Activated effector memory CD4-positive, alpha-beta T cell treated with Interleukin-2 at 50 U/mL for 16 hours (primary cell): ENCODE data around the gene NCKAP5.
"Not testable (repeated sequence)": the region's sequence is repeated elsewhere in the genome, so short reads cannot be mapped to it uniquely, and the experiment has no call there.

Experiments
- DNase-seq: peaks from one replicate; pipeline ENCODE4 v3.0.0-alpha.2; 2020

The NCKAP5 gene

GRCh38 chr2:133248264-133248663, 320.0 kb downstream of the NCKAP5 start:
- no peak for DNase-seq

GRCh38 chr2:133247631-133248030, 320.6 kb downstream of the NCKAP5 start:
- DNase-seq: no peak

DNA sequence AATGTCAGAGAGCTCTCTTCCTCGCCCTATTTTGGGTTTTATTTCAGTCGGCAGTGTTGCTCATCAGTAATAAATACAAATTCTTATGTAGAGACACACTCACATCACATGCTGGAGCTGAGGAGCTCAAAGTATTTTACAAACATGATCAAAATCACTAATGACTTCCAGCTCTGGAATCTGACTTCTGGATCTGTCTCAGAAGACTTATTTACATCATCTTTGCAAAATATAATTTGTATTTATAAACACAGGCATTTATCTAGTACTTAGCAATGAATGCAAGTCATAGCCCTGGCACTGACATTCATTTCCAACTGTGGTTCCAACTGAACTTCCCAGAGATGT, 327.1 kb downstream of the NCKAP5 start:
- no peak for DNase-seq

- DNase-seq: no peak
Measured at GRCh38 chr2:133240491-133241223, 327.6 kb downstream of the NCKAP5 start.

DNA sequence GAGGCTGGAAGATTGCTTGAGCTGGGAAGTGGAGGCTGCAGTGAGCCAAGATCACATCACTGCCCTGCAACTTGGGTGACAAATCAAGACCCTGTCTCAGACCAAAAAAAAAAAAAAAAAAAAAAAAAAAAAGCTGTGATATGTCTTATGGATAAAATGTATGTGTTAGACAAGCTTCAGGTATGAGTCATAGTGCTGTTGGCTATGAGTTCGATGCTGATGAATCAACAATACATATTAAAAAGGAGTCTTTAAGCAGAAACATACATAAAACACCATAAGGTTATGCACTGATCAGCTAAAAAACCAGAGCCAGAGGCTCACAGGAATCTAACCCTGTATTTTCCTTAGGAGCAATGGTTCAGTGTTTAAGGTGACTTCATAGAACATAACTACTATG, 332.3 kb downstream of the NCKAP5 start:
- DNase-seq: no peak

GRCh38 chr2:133232556-133232955, 335.7 kb downstream of the NCKAP5 start:
- DNase-seq: no peak

- DNase-seq: no peak
Measured at GRCh38 chr2:133231264-133231663, 337.0 kb downstream of the NCKAP5 start.

DNA sequence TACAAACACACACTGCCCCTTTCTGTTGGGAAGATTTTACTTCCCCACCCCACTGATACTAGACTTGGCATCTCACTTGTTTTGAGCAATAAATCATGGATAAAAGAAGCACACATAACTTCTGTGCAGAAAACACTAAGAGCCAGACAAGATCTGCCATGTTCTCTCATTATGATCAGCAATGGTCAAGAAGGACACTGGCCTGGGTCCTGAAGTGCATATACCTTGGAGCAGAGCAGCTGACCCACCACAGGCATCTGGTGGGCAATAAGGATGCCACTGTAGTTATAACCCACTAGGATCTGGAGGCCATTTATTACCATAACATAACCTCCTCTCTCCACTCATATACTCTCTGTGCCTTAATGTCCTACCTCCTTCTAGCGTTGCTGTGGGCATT, 338.3 kb downstream of the NCKAP5 start:
- no peak for DNase-seq

DNA sequence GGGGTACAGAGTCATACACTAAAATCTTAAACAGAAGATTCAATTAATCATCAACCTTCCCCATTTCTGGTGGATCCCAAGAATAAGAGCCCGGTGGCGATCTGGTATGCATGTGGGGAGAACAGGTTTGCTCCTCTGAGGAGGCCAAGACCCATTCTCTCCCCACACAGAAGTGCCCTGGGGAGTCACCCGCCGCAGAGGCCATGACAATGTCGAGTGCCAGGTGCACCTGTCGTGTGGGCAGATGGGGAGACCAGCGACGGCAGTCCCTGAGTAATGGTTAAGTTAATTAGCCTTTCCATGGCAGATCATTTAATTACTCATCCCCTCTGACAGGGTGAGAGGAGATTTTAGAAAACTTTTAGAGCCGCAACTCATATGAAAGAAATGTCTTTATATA, 345.0 kb downstream of the NCKAP5 start:
- no peak for DNase-seq

DNA sequence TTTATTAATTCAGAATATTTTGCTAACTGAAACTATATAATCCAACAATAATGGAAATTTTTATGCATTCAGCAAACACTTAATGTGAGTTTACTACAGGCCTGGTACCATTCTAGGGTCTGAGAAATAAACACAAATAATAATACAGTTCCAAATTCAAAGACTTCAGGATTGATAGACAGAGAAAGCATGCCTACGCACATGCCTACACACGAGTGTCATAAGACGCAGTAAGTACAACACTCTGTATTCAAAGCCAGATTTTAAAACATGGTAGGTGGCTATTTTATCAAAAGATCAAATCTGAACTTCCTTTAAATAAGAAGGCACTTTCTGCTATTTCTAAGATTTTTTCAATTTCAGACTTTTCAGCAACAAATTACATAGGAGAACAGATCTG, 346.9 kb downstream of the NCKAP5 start:
- DNase-seq: no peak

DNA sequence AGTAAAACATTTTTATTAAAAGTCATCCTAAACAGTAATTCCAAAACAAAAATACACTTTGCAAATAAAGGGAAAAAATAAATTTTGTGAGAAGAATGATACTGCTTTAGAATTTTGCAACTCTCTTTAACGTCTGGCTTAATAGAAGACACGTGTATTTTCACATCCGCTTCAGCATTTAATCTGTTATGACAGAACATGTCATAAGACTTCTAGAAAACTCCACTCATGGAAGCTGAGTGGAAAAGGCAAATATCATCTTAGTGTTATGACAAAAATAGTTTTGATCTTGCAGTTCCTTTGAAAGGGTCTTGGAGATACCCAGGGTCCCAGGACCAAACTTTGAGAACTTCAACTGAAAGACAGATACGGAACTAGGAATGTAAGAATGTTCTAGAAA, 350.1 kb downstream of the NCKAP5 start:
- DNase-seq: no peak

- DNase-seq: no peak
Measured at GRCh38 chr2:133215477-133215876, 352.8 kb downstream of the NCKAP5 start.

DNA sequence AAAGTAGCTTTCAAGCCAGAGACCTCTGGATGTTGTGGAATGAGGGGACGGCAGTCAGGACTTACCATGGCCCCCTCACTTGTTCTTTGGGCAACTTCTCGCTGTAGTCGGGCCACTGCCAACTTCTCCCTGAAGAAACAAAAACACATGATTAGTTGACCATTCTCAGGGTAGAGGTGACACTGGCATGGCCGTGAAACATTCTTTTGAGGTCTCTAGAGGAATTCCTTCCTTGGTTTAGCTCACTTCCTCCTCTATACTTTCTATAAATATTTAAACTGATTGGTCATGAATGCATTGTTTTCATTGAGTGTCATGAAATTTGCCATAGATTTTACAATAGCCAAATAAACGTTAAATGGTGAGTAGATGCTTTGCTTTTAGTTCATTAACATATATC, 354.6 kb downstream of the NCKAP5 start:
- DNase-seq: no peak

- no peak for DNase-seq
Measured at GRCh38 chr2:133209325-133209724, 358.9 kb downstream of the NCKAP5 start.

DNA sequence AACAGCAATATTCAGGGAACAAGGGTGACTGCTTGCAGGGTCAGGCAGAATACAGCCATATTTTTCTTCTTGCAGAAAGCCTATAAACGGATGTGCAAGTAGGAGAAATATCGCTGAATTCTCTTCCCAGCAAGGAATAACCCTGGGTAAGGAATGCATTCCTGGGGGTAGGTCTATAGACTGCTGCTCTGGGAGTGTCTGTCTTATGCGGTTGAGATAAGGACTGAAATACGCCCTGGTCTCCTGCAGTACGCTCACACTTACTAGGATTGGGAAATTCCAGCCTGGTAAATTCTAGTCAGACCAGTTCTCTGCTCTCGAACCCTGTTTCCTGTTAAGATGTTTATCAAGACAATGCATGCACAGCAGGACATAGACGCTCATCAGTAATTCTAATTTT, 361.6 kb downstream of the NCKAP5 start:
- not testable (repeated sequence) for DNase-seq

DNA sequence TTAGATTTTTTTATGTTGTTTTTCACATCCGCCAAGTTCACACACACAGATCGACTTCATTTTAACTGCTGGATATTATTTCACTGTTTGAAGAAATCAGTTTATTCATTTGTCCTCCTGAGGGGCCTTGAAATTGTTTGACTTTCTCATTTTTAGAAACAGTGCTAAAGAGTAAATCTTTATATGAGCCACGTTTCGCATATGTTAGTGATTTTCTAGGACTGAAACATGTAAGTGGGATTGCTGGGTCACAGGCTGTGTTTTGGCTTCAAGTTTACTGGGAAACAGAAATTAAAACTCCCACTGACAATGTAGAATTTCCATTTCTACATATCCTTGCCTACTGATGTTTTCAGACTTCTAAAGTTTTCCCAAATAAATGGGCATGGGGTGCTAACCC, 363.8 kb downstream of the NCKAP5 start:
- no peak for DNase-seq

GRCh38 chr2:133200684-133201421, 367.4 kb downstream of the NCKAP5 start:
- no peak for DNase-seq

- DNase-seq: no peak
Measured at GRCh38 chr2:133198678-133199077, 369.6 kb downstream of the NCKAP5 start.

GRCh38 chr2:133197156-133197555, 371.1 kb downstream of the NCKAP5 start:
- no peak for DNase-seq

DNA sequence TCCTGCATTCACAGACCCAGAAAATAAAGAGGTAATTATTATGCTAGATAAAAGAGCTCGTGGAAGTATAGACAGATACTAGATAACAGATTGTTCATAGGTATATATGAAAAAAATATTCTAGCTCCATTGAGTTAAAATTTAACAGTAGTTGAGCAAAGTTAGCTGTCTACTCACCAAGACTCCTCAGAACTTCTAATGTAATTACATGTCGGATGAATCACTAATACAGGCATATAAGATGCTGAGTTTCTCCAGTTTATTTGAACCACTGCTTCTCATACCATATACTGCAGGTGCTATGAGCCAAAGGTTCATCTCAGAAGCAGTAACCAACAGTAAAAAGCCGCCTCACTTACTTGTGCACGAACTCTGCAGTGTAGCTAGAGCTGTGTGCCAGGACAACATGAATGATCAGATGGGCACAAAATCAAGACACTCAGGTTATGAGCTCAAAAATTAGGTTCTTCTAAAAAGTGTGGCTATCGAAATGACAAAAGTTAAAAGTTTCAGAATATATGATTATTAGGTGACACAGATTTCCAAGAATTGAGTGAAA, 373.4 kb downstream of the NCKAP5 start:
- no peak for DNase-seq

- no peak for DNase-seq
Measured at GRCh38 chr2:133194362-133194655, 374.0 kb downstream of the NCKAP5 start.

DNA sequence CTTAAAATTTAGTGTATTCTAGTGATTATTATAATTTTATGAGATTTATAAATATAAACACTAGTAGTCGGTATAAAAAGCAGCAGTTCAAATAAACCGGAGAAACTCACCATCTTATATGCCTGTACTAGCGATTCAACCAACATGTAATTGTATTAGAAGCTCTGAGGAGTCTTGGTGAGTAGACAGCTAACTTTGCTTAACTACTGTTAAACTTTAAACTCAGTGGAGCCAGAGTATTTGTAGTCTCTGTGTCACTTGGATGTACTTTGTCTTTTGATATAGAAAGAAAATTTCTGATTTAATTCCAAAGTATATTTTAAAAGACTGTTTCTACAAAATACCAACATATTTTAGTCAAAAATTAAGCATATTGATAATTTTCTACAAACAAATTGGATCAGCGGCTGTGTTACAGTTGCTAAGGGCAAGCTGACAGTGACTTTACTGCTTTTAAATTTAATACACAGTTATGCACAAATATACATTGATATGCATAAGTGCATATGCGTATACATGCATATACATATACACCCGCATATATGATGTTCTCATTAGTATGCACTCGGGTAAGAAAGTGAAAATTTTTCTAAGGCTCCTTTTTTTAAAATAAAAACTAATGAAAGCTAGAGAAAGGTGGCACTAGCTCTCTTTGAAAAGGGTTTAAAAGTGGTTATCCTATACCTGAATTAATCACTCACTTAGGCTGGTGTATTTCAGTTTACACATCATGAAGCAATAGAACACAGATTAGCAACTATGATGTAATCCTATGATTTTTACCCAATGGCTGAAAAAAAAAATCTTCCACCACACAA, 374.5 kb downstream of the NCKAP5 start:
- no peak for DNase-seq

DNA sequence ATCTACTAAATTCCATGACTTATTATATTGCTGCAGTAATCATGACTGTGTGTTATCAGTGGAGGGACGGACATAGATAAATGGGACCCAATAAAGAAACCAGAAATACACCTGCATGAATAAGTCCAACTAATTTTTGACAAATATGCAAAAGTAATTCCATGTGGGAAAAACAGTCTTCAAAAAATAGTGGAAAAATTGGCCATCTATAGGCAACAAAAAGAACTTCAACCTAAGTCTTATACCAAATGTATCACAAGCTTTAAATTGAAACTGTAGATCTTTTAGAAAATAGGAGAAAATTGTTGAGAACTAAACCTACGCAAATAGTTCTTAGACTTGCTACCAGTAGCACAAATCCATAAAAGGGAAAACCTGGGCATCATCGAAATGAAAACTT, 376.2 kb downstream of the NCKAP5 start:
- DNase-seq: no peak

- no peak for DNase-seq
Measured at GRCh38 chr2:133177196-133177595, 391.1 kb downstream of the NCKAP5 start.
